Measurements from ENCODE around the gene ATRN.

DNA sequence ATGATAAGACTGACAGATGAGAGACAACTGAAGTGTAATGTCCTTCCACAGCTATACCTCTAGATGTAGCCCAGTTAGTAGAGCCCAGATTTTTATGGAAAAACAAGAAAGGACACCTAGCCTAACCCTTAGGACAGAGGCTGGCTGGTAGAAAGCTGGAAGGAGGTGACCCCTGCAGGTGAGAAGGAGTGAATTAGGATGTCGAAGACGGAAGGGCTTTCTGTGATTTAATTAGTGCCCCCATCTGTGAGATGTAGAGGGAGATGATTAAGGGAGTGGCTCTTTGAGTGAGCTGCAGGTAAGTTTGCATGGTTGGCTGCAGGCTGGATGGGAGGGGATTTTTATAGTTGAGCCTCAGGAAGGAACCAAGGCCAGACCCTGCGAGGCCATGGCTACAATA lies 109.6 kb downstream of the ATRN start:
- no peak for TF ChIP-seq POLR2AphosphoS5 (IDR thresholded peaks at IDR 0.05)
- TF ChIP-seq, protein P1, sequence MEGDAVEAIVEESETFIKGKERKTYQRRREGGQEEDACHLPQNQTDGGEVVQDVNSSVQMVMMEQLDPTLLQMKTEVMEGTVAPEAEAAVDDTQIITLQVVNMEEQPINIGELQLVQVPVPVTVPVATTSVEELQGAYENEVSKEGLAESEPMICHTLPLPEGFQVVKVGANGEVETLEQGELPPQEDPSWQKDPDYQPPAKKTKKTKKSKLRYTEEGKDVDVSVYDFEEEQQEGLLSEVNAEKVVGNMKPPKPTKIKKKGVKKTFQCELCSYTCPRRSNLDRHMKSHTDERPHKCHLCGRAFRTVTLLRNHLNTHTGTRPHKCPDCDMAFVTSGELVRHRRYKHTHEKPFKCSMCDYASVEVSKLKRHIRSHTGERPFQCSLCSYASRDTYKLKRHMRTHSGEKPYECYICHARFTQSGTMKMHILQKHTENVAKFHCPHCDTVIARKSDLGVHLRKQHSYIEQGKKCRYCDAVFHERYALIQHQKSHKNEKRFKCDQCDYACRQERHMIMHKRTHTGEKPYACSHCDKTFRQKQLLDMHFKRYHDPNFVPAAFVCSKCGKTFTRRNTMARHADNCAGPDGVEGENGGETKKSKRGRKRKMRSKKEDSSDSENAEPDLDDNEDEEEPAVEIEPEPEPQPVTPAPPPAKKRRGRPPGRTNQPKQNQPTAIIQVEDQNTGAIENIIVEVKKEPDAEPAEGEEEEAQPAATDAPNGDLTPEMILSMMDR (IDR thresholded peaks at IDR 0.05) = no peak
- TF ChIP-seq POLR2A (IDR thresholded peaks at IDR 0.05) = no peak
- no peak for TF ChIP-seq EP300 (IDR thresholded peaks at IDR 0.05)

Data from sigmoid colon (tissue), 4 donors.